NB4 (cell line): ENCODE data around the gene CACNA1D.

Experiments used
- DNase-seq: peaks from one replicate; pipeline ENCODE4 v3.0.0; 2010; ENCODE audit warnings: low read depth
- H3K4me3 ChIP-seq: one replicate; pipeline ENCODE4 v1.5.1; 2011; ENCODE audit warnings: mild to moderate bottlenecking, low read depth, low read length, moderate library complexity
- MYC ChIP-seq: IDR thresholded peaks from 2 replicates; pipeline ENCODE4 v1.6.1; 2011; ENCODE audit warnings: low read depth, low read length
- POLR2A ChIP-seq: IDR thresholded peaks from 2 replicates; pipeline ENCODE4 v1.6.1; 2011; ENCODE audit warnings: mild to moderate bottlenecking; ENCODE audit not compliant: insufficient read length; ENCODE audit errors: extremely low read depth
- TF ChIP-seq, protein P1 (sequence below): IDR thresholded peaks from one replicate; pipeline ENCODE4 v1.5.1; 2012; ENCODE audit warnings: low read depth, low read length
- TF ChIP-seq, protein P2 (sequence below): IDR thresholded peaks from 2 replicates; pipeline ENCODE4 v1.6.1; 2011; ENCODE audit warnings: low read depth, low read length

CACNA1D gene

DNA sequence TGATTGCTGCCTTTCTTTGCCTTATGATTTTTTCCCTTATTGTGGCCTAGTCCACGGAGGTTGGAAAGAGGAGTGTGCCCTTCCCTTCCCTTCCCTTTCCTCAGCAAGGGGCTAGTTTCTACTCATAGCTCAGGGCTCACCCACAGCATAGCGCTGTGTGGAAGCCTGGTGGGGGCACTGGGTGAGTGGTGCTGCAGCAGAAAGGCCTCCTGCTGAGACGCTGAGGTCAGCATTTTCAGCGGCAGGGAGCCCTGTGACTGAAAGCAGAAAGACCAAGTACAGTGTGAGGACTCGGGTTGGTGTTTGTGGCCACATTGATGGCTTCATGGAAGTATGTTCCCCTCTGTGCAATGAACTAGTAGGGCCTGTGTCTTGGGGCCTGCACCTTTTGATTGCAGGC lies 21.9 kb downstream of the CACNA1D start:
- TF ChIP-seq POLR2A, result no peak
- TF ChIP-seq, protein P1, sequence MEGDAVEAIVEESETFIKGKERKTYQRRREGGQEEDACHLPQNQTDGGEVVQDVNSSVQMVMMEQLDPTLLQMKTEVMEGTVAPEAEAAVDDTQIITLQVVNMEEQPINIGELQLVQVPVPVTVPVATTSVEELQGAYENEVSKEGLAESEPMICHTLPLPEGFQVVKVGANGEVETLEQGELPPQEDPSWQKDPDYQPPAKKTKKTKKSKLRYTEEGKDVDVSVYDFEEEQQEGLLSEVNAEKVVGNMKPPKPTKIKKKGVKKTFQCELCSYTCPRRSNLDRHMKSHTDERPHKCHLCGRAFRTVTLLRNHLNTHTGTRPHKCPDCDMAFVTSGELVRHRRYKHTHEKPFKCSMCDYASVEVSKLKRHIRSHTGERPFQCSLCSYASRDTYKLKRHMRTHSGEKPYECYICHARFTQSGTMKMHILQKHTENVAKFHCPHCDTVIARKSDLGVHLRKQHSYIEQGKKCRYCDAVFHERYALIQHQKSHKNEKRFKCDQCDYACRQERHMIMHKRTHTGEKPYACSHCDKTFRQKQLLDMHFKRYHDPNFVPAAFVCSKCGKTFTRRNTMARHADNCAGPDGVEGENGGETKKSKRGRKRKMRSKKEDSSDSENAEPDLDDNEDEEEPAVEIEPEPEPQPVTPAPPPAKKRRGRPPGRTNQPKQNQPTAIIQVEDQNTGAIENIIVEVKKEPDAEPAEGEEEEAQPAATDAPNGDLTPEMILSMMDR, result no peak
- TF ChIP-seq, protein P2, sequence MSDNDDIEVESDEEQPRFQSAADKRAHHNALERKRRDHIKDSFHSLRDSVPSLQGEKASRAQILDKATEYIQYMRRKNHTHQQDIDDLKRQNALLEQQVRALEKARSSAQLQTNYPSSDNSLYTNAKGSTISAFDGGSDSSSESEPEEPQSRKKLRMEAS, result no peak
- no peak for TF ChIP-seq MYC
- no peak for DNase-seq
- no peak overlapping the region for H3K4me3 ChIP-seq

DNA sequence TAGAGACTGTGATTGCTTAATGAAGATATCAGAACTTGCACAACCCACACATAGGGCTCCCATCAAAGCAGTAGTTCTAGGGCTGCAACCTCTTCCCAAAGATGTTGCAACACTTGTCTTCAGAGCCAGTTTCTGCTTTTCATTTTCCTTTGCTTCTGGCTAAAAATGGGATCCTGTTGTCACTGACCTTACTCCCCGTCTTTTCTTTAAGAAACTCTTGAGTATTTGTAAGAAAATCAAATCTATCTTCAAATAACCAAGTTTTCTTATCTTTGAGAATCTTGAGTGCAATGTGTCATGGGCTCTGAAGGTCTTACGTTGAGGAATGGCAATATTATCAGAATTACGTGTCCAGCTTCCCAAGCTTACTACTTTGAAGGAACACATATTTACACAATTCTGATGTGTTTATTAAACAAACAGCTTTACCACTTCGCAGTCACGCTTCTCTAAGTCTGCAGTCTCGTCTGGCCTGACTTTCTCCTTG lies 24.1 kb downstream of the CACNA1D start:
- DNase-seq, result peak; percentile 49
- TF ChIP-seq, protein P1, result no peak
- TF ChIP-seq, protein P2, result no peak
- no peak for TF ChIP-seq POLR2A
- TF ChIP-seq MYC, result no peak
- H3K4me3 ChIP-seq, result no peak overlapping the region

DNA sequence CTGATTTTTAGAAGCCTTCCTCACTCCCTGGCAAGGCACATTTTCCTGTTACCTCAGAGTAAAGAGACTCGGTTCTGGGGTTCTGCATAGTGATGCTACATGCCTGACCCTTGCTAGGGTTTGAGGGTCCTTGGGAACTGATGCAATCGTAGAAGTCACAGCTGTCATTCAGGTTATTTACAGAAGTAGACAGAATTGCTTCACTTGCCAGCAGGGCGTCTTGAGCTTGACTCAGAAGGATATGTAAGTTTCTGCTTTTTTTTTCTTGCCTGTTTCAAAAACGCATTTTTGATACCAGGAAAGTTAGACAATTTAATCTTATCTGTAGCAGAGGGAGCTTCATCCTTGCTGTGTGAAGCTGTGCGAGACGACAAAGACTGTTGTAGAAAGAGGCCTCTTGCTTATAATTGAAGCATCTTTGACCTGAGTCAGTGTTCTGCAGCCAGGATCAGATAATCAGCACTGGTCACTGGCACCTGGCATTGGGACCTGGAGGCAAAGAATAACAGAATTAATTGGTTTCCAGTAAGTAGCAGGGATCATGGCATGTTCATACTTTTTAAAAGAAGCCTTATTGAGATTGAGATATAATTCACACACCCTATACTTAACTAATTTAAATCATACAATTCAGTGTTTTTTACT lies 24.8 kb downstream of the CACNA1D start:
- peak; percentile 73 for DNase-seq
- TF ChIP-seq MYC, result no peak
- TF ChIP-seq POLR2A, result no peak
- TF ChIP-seq, protein P1, result no peak
- TF ChIP-seq, protein P2, result no peak
- no peak overlapping the region for H3K4me3 ChIP-seq

DNA sequence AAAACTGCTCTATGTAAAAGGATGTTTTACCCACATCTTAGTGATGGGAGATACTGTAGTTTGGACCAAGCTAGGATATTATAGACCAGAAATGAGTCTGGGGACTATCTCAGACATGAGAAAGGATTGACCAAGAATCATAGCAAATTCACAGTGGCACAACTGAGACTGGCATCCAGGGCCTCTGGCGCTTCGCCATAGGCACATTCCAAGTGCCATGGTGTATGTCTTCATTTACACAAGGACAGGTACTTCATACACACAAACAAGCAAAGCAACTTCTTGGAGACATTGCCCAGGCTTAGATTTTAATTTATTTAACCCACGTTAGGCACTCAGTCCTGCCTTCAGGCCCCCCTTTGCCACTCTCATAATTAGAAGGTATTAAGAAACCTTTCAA lies 28.9 kb downstream of the CACNA1D start:
- no peak overlapping the region for H3K4me3 ChIP-seq
- TF ChIP-seq MYC (no peak), POLR2A (no peak)
- TF ChIP-seq, protein P1, result no peak
- TF ChIP-seq, protein P2, result no peak
- DNase-seq, result no peak

DNA sequence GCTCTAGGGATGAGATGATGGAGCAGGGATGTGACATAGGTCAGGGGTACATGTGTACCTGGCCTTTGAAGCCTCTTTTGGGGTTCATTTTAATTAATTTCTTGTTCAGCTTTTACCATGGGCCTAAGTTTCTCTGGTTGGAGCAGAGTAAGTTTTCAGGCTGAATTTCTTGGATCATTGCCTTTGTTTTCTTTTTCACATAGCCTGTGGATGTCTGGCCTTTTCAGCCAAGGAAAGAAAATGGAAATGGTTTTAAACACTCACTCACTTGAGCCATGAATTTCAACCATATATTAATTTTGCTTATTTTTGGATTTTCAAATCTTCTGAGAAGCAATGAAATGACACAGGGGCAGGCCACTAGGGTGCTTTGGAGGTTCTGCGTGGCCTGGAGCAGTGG lies 30.2 kb downstream of the CACNA1D start:
- DNase-seq, result no peak
- TF ChIP-seq MYC, result no peak
- TF ChIP-seq POLR2A, result no peak
- TF ChIP-seq, protein P2, result no peak
- TF ChIP-seq, protein P1, result no peak

More for the DNA sequence above, 30.2 kb downstream of the CACNA1D start:
- no peak overlapping the region for H3K4me3 ChIP-seq
